ENCODE measurements around the gene PRR33. TPM values are rescaled to one million over a fixed set of nuclear protein-coding genes. Genes with fewer than 3 reads are reported as not detected.
"Not testable (repeated sequence)": the region's sequence is repeated elsewhere in the genome, so short reads cannot be mapped to it uniquely, and the experiment has no call there.

Gene PRR33
- total RNA-seq, 1 donor from 2014 or later, result not detected

DNA sequence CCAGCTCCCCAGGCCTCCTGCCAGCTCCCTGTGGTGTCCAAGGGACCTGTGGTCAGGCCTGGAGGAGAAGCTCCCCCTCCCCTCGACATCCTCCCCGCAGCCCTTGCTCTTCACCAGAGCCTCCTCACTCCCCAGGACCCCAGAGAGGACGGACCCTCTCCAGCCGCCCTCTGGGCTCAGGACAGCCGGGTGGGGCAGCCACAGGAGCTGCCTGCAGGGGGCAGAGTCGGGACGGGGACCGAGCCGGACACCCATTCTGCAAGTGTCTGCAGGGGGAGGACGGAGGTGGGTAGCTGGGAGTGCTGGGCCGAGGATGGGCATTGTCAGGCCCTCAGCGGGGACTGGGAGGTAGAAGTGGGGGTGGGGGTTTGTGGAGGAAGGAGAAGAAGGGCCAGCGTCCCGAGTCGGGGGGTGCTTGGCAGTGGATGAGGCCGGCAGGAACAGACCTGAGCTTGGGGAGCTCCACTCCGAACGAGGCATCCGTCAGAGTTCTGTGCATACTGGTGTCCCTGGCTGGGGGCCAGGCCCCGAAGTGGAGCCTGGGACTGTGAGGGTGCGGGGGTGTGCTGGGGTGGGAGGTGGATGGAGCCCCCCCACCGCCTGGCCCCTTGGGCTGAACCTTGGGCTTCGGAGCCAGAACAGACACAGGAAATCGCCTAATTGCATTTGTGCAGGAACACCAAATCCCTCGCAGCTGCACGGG is 15.2 kb downstream of the PRR33 start:
- FAIRE-seq (peak; percentile 66), DNase-seq (ENCODE audit: low read depth) (no peak)
- TF ChIP-seq, protein P1, sequence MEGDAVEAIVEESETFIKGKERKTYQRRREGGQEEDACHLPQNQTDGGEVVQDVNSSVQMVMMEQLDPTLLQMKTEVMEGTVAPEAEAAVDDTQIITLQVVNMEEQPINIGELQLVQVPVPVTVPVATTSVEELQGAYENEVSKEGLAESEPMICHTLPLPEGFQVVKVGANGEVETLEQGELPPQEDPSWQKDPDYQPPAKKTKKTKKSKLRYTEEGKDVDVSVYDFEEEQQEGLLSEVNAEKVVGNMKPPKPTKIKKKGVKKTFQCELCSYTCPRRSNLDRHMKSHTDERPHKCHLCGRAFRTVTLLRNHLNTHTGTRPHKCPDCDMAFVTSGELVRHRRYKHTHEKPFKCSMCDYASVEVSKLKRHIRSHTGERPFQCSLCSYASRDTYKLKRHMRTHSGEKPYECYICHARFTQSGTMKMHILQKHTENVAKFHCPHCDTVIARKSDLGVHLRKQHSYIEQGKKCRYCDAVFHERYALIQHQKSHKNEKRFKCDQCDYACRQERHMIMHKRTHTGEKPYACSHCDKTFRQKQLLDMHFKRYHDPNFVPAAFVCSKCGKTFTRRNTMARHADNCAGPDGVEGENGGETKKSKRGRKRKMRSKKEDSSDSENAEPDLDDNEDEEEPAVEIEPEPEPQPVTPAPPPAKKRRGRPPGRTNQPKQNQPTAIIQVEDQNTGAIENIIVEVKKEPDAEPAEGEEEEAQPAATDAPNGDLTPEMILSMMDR (IDR thresholded peaks at IDR 0.05; ENCODE audit: insufficient read depth, low read length, severe bottlenecking), result peak; percentile 44
- H3K27me3 ChIP-seq (ENCODE audit: control insufficient read depth, insufficient read depth, low read length), result no peaks in the 10 kb centered on the region
- H3K36me3 ChIP-seq (ENCODE audit: control insufficient read depth, insufficient read depth, low read length), result no peaks in the 10 kb centered on the region
- no peak overlapping the region for H3K4me3 ChIP-seq (ENCODE audit: low read depth, low read length)

DNA sequence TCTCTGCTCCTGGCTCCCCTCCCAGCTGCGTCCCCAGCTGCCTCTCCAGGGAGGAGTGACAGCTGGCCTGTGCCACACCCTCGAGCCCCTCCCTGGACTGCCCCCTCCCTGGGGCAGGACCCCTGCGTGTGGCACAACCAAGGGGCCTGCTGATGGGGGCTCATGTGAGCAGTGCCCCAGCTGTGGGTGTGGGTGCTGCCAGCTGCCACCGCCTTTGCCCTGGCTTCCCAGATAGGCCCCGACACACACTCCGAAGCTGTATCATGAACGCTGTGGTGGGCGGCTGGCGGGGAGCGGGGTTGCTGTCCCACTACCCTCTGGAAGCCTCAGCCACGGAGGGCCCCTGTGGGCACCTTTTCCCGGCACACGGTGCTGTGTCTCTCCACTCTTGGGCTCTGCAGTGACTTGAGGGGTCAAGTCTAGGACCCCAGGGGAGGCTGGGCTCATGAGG is 15.8 kb downstream of the PRR33 start:
- FAIRE-seq; H3K36me3 ChIP-seq (ENCODE audit: control insufficient read depth, insufficient read depth, low read length); H3K27me3 ChIP-seq (ENCODE audit: control insufficient read depth, insufficient read depth, low read length); H3K4me3 ChIP-seq (ENCODE audit: low read depth, low read length); DNase-seq (ENCODE audit: low read depth): not testable (repeated sequence)

DNA sequence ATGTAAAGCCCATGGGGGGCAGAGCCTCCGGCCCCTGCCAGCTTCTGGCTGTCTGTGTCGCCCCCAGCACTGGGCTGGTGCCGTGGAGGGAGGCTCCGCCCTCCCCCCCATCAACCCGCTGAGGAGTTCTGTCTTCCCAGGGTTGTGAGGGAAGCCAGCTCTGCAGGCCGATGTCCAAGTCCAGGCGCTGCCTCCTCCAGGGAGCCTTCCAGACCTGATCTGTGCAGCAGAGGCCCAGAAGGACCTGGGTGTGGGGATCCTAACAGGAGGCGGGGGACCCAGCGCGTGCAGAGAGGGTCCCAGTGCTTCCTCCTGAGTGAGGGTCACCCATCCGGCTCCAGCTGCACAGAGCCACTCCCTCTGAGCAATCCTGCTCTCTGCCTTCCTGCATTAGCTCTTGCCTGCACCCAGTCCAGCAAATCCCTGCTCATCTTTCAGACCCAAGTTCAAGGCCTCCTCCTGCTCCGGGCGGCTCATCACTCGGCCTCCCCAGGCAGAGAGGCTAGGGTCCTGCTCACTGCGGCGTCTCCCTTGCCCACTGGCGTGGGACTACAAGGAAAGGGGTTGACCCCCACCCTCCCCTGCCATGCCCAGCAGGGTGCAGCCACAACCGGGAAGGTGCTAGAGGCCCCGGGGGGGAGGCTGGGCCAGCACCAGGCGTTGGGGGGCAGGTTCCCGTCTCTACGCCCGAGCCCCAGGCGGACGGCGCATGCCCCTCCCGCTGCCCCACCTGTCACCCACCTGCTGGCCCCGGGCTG is 16.4 kb downstream of the PRR33 start:
- Histone ChIP-seq H3K27me3 (ENCODE audit: control insufficient read depth, insufficient read depth, low read length) (peaks cover 3% of the 10 kb centered on the region), H3K36me3 (ENCODE audit: control insufficient read depth, insufficient read depth, low read length) (no peaks in the 10 kb centered on the region), H3K4me3 (ENCODE audit: low read depth, low read length) (no peak overlapping the region)
- FAIRE-seq (no peak), DNase-seq (ENCODE audit: low read depth) (no peak)
- TF ChIP-seq, protein P1 (IDR thresholded peaks at IDR 0.05; ENCODE audit: insufficient read depth, low read length, severe bottlenecking), result no peak

DNA sequence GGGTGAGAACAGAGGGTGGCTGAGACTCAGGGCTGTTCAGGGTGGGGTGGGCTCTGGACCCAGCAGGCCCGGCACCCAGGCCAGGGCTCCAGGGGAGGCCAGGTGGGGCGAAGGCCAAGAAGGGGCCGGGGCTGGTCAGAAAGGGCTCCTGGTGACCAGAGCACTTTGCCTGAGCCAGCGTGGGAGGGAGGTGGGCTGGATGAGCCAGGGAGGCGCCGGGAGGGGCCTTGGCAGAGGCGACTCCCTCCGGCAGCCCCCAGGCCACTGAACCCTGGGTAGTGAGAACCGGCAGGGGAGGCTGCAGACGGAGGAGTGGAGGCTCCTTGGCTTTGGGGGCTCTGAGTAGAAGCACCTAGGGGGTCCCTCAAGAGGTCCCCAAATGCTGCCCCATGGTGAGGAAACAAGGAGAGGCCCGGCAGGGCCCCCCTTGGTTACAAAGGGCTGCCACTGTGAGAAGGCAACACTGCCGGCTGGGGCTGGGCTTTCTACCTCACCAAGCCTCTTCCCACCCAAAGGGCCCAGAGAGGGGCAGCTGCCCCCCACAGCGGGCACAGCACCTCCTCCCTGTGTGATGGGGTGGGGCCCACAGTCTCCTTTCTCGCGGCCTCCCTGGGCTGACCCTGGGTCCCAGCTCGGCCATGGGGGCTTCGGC is 17.1 kb downstream of the PRR33 start:
- not testable (repeated sequence) for H3K4me3 ChIP-seq (ENCODE audit: low read depth, low read length); H3K27me3 ChIP-seq (ENCODE audit: control insufficient read depth, insufficient read depth, low read length); H3K36me3 ChIP-seq (ENCODE audit: control insufficient read depth, insufficient read depth, low read length); DNase-seq (ENCODE audit: low read depth); FAIRE-seq

DNA sequence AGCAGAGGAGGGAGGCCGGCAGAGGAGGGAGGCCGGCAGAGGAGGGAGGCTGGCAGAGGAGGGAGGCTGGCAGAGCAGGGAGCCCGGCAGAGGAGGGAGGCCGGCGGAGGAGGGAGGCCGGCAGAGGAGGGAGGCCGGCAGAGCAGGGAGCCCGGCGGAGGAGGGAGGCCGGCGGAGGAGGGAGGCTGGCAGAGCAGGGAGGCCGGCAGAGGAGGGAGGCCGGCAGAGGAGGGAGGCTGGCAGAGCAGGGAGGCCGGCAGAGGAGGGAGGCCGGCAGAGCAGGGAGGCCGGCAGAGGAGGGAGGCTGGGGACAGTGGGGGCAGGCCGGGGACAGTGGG is 17.9 kb downstream of the PRR33 start:
- not testable (repeated sequence) for H3K27me3 ChIP-seq (ENCODE audit: control insufficient read depth, insufficient read depth, low read length); FAIRE-seq; H3K36me3 ChIP-seq (ENCODE audit: control insufficient read depth, insufficient read depth, low read length); DNase-seq (ENCODE audit: low read depth); H3K4me3 ChIP-seq (ENCODE audit: low read depth, low read length)

DNA sequence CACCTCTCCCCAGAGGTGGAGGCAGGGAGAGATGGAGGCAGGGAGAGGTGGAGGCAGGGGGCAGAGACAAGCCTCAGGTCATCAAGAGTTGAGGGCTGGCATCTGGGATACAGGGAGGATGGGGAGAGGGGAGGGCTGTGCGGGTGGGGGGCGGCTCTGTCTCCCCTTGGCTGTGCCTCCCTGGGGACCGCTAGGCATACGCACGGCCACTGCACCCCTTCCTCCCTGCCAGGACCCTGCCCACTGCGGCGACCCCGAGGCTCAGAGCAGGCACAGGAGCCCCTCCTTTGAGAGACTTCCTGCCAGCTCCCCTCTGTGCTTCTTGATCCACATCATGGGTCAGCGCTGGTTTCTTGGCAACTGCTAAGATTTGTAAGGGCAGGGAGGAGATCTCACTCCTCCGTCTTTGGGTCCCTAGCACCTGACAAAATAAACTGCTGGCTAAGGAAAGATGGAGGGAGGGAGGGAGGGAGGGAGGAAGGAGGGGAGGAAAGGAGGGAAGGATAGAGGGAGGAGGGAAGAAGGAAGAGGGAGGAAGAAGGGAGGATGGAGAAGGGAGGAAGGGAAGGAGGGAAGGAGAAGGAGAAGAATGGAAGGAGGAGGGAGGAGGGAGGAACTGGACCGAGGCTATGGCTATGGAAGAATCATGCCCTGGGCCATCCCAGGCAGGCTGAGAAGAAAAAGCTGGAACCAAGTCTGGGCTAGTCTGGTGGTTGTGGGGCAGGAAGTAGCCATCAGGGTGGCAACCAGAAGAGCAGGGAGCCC is 18.5 kb downstream of the PRR33 start:
- FAIRE-seq (no peak), DNase-seq (ENCODE audit: low read depth) (peak; percentile 68)
- Histone ChIP-seq H3K36me3 (ENCODE audit: control insufficient read depth, insufficient read depth, low read length) (no peaks in the 10 kb centered on the region), H3K4me3 (ENCODE audit: low read depth, low read length) (no peak overlapping the region), H3K27me3 (ENCODE audit: control insufficient read depth, insufficient read depth, low read length) (peaks cover 3% of the 10 kb centered on the region)
- TF ChIP-seq, protein P1 (IDR thresholded peaks at IDR 0.05; ENCODE audit: insufficient read depth, low read length, severe bottlenecking), result no peak

Data from bronchial epithelial cell (primary cell).